Bronchial epithelial cell (primary cell): ENCODE results near the gene CREB3. TPM values are rescaled to one million over a fixed set of nuclear protein-coding genes. Genes with fewer than 3 reads are reported as not detected.

Experiments used
- DNase-seq: peaks from one replicate; pipeline ENCODE4 v3.0.0-alpha.2; 2010; ENCODE audit warnings: low read depth
- FAIRE-seq: peaks from 2 replicates; lab custom pipeline; 2011; peaks lifted over from hg19 to GRCh38; lab: Jason Lieb, UNC
- H3K27me3 ChIP-seq: 2 replicates; pipeline ENCODE4 v1.5.1; 2011; ENCODE audit warnings: low read length; ENCODE audit not compliant: control insufficient read depth, insufficient read depth
- H3K36me3 ChIP-seq: 2 replicates; pipeline ENCODE4 v1.5.1; 2011; ENCODE audit warnings: low read length; ENCODE audit not compliant: control insufficient read depth, insufficient read depth
- H3K4me3 ChIP-seq: 2 replicates; pipeline ENCODE4 v1.5.1; 2011; ENCODE audit warnings: mild to moderate bottlenecking, low read depth, low read length, control low read depth
- total RNA-seq: library from RNA; depleted of rRNA; stranded (reverse); fragments of >200 nt; gene quantifications from 2 replicates; pipeline ENCODE4 v1.2.1, GENCODE V29; 2014
- TF ChIP-seq, protein P1 (sequence below): IDR thresholded peaks from 2 replicates; pipeline ENCODE4 v1.5.1; 2011; ENCODE audit warnings: mild to moderate bottlenecking, moderate library complexity, low read length, control low read depth, inconsistent platforms; ENCODE audit not compliant: insufficient read depth, severe bottlenecking

The CREB3 gene, protein sequence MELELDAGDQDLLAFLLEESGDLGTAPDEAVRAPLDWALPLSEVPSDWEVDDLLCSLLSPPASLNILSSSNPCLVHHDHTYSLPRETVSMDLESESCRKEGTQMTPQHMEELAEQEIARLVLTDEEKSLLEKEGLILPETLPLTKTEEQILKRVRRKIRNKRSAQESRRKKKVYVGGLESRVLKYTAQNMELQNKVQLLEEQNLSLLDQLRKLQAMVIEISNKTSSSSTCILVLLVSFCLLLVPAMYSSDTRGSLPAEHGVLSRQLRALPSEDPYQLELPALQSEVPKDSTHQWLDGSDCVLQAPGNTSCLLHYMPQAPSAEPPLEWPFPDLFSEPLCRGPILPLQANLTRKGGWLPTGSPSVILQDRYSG
- 45.4 and 57.9 TPM in 2 replicates for total RNA-seq

DNA sequence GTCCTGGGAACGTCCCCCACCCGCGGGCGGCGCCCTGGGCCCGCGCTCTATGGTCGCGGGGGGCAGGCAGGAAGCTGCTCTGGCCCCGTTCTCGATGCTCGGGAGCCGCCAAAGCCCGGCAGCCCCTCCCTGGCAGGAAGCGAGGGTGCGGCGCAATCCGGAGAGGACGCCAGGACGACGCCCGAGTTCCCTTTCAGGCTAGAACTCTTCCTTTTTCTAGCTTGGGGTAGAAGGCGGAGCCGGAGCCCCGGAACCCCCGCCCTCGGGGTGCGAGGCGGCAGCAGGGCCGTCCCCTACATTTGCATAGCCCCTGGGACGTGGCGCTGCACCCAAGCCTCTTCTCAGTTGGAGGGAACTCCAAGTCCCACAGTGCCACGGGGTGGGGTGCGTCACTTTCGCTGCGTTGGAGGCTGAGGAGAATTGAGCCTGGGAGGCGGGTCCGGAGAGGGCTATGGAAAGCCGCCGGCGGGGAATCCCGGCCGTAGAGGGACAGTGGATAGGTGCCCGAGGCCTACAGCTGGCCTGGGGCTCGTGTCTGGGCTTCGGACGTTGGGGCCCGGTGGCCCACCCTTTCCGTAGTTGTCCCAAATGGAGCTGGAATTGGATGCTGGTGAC is at the start of gene CREB3, which contains the start of gene TLN1:
Gene CREB3 (plus strand): TSS at position 482 of the 615 bp plus-strand sequence. CDS start 107 bp downstream, at position 589.
Gene TLN1 (minus strand): TSS at position 11 of the 615 bp plus-strand sequence. CDS start 6,501 bp downstream, outside the sequence.
- Histone ChIP-seq H3K4me3 (peak within 1 kb of the TSS; percentile 58), H3K27me3 (no peaks in the 10 kb centered on the region), H3K36me3 (peaks cover 13% of the 10 kb centered on the region)
- FAIRE-seq (no peak), DNase-seq (peak; percentile 96)
- TF ChIP-seq, protein P1, sequence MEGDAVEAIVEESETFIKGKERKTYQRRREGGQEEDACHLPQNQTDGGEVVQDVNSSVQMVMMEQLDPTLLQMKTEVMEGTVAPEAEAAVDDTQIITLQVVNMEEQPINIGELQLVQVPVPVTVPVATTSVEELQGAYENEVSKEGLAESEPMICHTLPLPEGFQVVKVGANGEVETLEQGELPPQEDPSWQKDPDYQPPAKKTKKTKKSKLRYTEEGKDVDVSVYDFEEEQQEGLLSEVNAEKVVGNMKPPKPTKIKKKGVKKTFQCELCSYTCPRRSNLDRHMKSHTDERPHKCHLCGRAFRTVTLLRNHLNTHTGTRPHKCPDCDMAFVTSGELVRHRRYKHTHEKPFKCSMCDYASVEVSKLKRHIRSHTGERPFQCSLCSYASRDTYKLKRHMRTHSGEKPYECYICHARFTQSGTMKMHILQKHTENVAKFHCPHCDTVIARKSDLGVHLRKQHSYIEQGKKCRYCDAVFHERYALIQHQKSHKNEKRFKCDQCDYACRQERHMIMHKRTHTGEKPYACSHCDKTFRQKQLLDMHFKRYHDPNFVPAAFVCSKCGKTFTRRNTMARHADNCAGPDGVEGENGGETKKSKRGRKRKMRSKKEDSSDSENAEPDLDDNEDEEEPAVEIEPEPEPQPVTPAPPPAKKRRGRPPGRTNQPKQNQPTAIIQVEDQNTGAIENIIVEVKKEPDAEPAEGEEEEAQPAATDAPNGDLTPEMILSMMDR = peak; percentile 3

DNA sequence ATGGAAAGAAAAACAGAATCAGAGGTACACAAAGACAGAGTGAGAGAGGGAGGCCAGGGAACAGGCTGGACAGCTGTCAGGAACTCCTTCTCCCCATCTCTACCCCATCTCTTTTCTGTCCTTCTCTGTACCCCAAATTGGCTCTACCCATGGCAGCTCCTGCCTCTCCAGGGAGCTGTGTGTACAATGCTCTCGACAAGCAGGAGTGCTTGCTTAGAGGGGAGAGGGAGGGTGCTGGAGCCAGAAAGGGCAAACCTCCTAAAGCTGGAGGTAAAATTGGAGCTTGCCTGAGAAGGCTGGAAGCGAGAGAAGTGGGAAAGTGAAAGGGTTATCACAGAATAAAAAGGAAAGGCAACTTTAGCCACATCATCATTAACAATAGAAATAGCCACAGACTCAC is 49.1 kb upstream of the CREB3 start:
- DNase-seq (no peak), FAIRE-seq (no peak)
- TF ChIP-seq, protein P1 = no peak
- Histone ChIP-seq H3K27me3 (no peaks in the 10 kb centered on the region), H3K36me3 (peaks cover 20% of the 10 kb centered on the region), H3K4me3 (no peak overlapping the region)

DNA sequence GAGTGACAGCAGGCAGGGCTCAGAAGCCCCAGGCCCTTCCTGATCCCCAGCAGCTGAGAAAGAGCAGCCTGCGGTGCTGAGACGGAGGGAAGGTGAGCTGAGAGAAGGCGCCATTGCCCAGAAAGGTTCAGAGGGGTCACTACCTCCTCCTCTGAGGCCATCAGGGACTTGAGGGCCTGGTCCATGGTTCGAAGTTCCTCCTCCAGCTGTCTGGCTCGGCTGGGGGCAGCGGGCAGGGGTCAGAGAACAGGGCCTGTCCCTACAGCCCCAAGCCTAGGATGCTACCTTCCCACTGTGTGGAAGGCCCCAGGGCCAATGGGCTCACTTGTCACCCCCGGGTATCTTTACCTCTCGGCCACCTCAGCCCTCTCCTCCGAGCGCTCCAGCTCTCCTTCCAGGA is 47.5 kb upstream of the CREB3 start:
- peaks cover 20% of the 10 kb centered on the region for H3K36me3 ChIP-seq
- H3K4me3 ChIP-seq = no peak overlapping the region

DNA sequence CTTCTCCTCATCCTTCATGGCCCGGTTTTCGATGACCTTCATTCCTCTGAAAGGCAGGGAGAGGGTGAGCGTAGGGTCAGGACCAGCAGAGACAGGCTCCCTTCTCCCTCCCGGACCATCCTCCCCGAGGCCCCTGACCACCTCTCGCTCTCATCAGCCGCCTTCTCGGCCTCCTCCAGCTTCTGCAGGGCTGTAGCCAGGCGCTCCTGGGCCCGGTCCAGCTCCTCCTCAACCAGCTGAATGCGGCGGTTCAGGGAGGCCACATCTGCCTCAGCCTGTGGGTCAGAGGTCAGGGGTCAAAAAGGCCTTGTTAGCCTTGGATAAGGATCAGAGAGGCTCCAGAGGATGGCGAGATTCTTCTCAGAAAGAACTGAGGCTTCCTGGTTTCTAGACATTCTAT is 47.0 kb upstream of the CREB3 start:
- FAIRE-seq (no peak), DNase-seq (no peak)
- no peak overlapping the region for H3K4me3 ChIP-seq
- TF ChIP-seq, protein P1 = no peak
- no peaks in the 10 kb centered on the region for H3K27me3 ChIP-seq
- peaks cover 20% of the 10 kb centered on the region for H3K36me3 ChIP-seq

More for the DNA sequence above, 47.5 kb upstream of the CREB3 start:
- DNase-seq (no peak), FAIRE-seq (no peak)
- TF ChIP-seq, protein P1 = no peak
- no peaks in the 10 kb centered on the region for H3K27me3 ChIP-seq

DNA sequence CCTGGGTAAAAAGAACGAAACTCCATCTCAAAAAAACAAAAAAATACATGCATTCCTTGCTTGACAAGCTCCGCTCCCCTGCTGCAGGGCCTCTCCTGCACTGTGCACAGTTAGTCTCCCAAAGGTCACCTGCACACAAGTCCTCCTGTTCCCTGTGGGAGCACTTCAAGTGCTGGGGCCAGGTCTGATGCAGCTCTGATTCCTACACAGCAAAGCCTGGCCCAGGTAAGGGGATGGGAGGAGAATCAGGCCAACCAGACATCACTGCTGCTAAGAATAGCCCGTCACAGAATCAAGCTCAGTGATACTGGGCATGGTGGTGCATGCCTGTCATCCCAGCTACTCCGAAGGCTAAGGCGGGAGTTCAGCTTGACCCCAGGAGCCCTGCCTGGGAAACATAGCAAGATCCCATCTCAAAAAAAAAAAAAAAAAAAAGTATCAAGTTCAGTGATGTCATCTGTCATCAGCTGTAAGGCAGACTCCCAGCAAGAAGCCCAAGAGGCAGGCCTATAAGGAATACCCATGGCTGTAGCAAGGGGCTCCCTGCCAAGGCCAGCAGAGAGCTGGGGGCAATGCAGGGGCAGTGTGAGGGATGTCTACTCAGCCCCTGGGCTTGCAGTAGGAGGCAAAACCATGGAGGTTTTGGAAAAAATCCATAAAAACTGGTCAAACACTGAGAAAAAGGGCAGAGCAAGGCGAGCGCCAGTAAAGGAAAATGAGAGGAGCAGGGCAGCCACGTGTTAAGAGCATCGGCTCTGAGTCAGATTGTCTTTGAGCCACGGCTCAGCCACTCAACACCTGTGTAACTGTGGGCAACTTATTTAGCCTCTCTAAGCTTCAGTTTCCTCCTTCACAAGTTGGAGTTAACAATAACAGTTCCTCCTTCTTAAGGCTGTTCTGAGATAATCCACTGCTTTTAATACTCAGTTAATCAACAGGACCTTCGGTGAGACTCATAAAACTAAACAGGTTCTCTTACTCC is 46.0 kb upstream of the CREB3 start:
- TF ChIP-seq, protein P1 = no peak
- Histone ChIP-seq H3K27me3 (no peaks in the 10 kb centered on the region), H3K4me3 (no peak overlapping the region), H3K36me3 (peaks cover 20% of the 10 kb centered on the region)
- DNase-seq (no peak), FAIRE-seq (peak; percentile 60)
